Measurements from ENCODE around the gene BHLHE23.

BHLHE23 gene

GRCh38 chr20:62997417-62998035 lies 9.2 kb downstream of the BHLHE23 start:
- Mint-ChIP-seq H3K4me3 (no peak overlapping the region), H3K4me1 (peaks cover 11% of the 10 kb centered on the region), H3K9me3 (no peaks in the 10 kb centered on the region), H3K27ac (no peak overlapping the region), H3K36me3 (no peaks in the 10 kb centered on the region)
- ATAC-seq (no peak), DNase-seq (ENCODE audit: low spot score in 2 of 2) (no peak)

GRCh38 chr20:62996596-62996982 lies 10.2 kb downstream of the BHLHE23 start:
- H3K4me1 Mint-ChIP-seq: peaks cover 11% of the 10 kb centered on the region
- H3K9me3 Mint-ChIP-seq: no peaks in the 10 kb centered on the region
- H3K36me3 Mint-ChIP-seq: no peaks in the 10 kb centered on the region
- no peak overlapping the region for H3K4me3 Mint-ChIP-seq
- no peak for DNase-seq (ENCODE audit: low spot score in 2 of 2)
- no peak for ATAC-seq
- H3K27ac Mint-ChIP-seq: no peak overlapping the region

GRCh38 chr20:62995898-62996595 lies 10.7 kb downstream of the BHLHE23 start:
- peaks cover 11% of the 10 kb centered on the region for H3K4me1 Mint-ChIP-seq
- no peak overlapping the region for H3K4me3 Mint-ChIP-seq
- DNase-seq (ENCODE audit: low spot score in 2 of 2) (no peak), ATAC-seq (no peak)
- no peak overlapping the region for H3K27ac Mint-ChIP-seq
- no peaks in the 10 kb centered on the region for H3K9me3 Mint-ChIP-seq
- no peaks in the 10 kb centered on the region for H3K36me3 Mint-ChIP-seq

- no peak overlapping the region for H3K4me3 Mint-ChIP-seq
These were observed 11.3 kb downstream of the BHLHE23 start for GRCh38 chr20:62995481-62995880.

GRCh38 chr20:62994869-62995281 lies 11.9 kb downstream of the BHLHE23 start:
- Mint-ChIP-seq H3K4me3 (no peak overlapping the region), H3K27ac (no peak overlapping the region), H3K9me3 (no peaks in the 10 kb centered on the region), H3K4me1 (peaks cover 11% of the 10 kb centered on the region), H3K36me3 (no peaks in the 10 kb centered on the region)
- ATAC-seq (no peak), DNase-seq (ENCODE audit: low spot score in 2 of 2) (no peak)

More at GRCh38 chr20:62995481-62995880, 11.3 kb downstream of the BHLHE23 start:
- Mint-ChIP-seq H3K4me1 (peaks cover 11% of the 10 kb centered on the region), H3K36me3 (no peaks in the 10 kb centered on the region), H3K27ac (no peak overlapping the region), H3K9me3 (no peaks in the 10 kb centered on the region)
- ATAC-seq (no peak), DNase-seq (ENCODE audit: low spot score in 2 of 2) (no peak)

GRCh38 chr20:62993856-62994494 lies 12.8 kb downstream of the BHLHE23 start:
- H3K36me3 Mint-ChIP-seq: no peaks in the 10 kb centered on the region
- H3K9me3 Mint-ChIP-seq: no peaks in the 10 kb centered on the region
- ATAC-seq: no peak
- no peak overlapping the region for H3K27ac Mint-ChIP-seq
- H3K4me3 Mint-ChIP-seq: no peak overlapping the region
- DNase-seq (ENCODE audit: low spot score in 2 of 2): no peak
- H3K4me1 Mint-ChIP-seq: peaks cover 18% of the 10 kb centered on the region

GRCh38 chr20:62991863-62992262 lies 14.9 kb downstream of the BHLHE23 start:
- Mint-ChIP-seq H3K4me3 (no peak overlapping the region), H3K36me3 (peaks cover 2% of the 10 kb centered on the region), H3K4me1 (peaks cover 9% of the 10 kb centered on the region), H3K9me3 (no peaks in the 10 kb centered on the region), H3K27ac (no peak overlapping the region)
- ATAC-seq (no peak), DNase-seq (ENCODE audit: low spot score in 2 of 2) (no peak)

- Mint-ChIP-seq H3K27ac (no peak overlapping the region), H3K36me3 (peaks cover 7% of the 10 kb centered on the region), H3K4me1 (peaks cover 9% of the 10 kb centered on the region), H3K4me3 (no peak overlapping the region), H3K9me3 (no peaks in the 10 kb centered on the region)
- DNase-seq (ENCODE audit: low spot score in 2 of 2) (no peak), ATAC-seq (no peak)
These were observed 15.5 kb downstream of the BHLHE23 start for GRCh38 chr20:62991196-62991807.

- DNase-seq (ENCODE audit: low spot score in 2 of 2): no peak
- no peak for ATAC-seq
- H3K4me3 Mint-ChIP-seq: no peak overlapping the region
- H3K36me3 Mint-ChIP-seq: peaks cover 13% of the 10 kb centered on the region
- peaks cover 15% of the 10 kb centered on the region for H3K4me1 Mint-ChIP-seq
- no peak overlapping the region for H3K27ac Mint-ChIP-seq
- H3K9me3 Mint-ChIP-seq: no peaks in the 10 kb centered on the region
These were observed 16.4 kb downstream of the BHLHE23 start for GRCh38 chr20:62990306-62990825.

- DNase-seq (ENCODE audit: low spot score in 2 of 2): no peak
- peak; percentile 45 for ATAC-seq
- Mint-ChIP-seq H3K36me3 (peaks cover 13% of the 10 kb centered on the region), H3K4me3 (peak overlapping the region; percentile 55), H3K27ac (peak overlapping the region; percentile 45), H3K9me3 (no peaks in the 10 kb centered on the region), H3K4me1 (peaks cover 15% of the 10 kb centered on the region)
These were observed 17.6 kb downstream of the BHLHE23 start for GRCh38 chr20:62989201-62989601.

- DNase-seq (ENCODE audit: low spot score in 2 of 2): no peak
- Mint-ChIP-seq H3K4me3 (no peak overlapping the region), H3K9me3 (no peaks in the 10 kb centered on the region), H3K4me1 (peaks cover 21% of the 10 kb centered on the region), H3K27ac (no peak overlapping the region), H3K36me3 (peaks cover 13% of the 10 kb centered on the region)
- no peak for ATAC-seq
These were observed 19.6 kb downstream of the BHLHE23 start for GRCh38 chr20:62987114-62987513.

- no peak overlapping the region for H3K4me3 Mint-ChIP-seq
- peaks cover 13% of the 10 kb centered on the region for H3K36me3 Mint-ChIP-seq
- ATAC-seq: no peak
- no peaks in the 10 kb centered on the region for H3K9me3 Mint-ChIP-seq
- DNase-seq (ENCODE audit: low spot score in 2 of 2): no peak
- H3K27ac Mint-ChIP-seq: peak overlapping the region; percentile 80
- H3K4me1 Mint-ChIP-seq: peaks cover 29% of the 10 kb centered on the region
These were observed 20.4 kb downstream of the BHLHE23 start for GRCh38 chr20:62986257-62986800.

- H3K36me3 Mint-ChIP-seq: peaks cover 13% of the 10 kb centered on the region
- DNase-seq (ENCODE audit: low spot score in 2 of 2): no peak
These were observed 21.4 kb downstream of the BHLHE23 start for GRCh38 chr20:62985444-62985778.

GRCh38 chr20:62984666-62985443 lies 21.9 kb downstream of the BHLHE23 start:
- peaks cover 13% of the 10 kb centered on the region for H3K36me3 Mint-ChIP-seq
- DNase-seq (ENCODE audit: low spot score in 2 of 2) (no peak), ATAC-seq (no peak)
- H3K9me3 Mint-ChIP-seq: no peaks in the 10 kb centered on the region
- H3K4me1 Mint-ChIP-seq: peaks cover 35% of the 10 kb centered on the region
- no peak overlapping the region for H3K4me3 Mint-ChIP-seq
- no peak overlapping the region for H3K27ac Mint-ChIP-seq

More at GRCh38 chr20:62985444-62985778, 21.4 kb downstream of the BHLHE23 start:
- H3K27ac Mint-ChIP-seq: peak overlapping the region; percentile 80
- H3K4me1 Mint-ChIP-seq: peaks cover 35% of the 10 kb centered on the region
- H3K4me3 Mint-ChIP-seq: no peak overlapping the region
- ATAC-seq: no peak
- no peaks in the 10 kb centered on the region for H3K9me3 Mint-ChIP-seq

Data from stimulated activated effector memory CD8-positive, alpha-beta T cell treated with anti-CD3 and anti-CD28 coated beads, Interleukin-12 subunit alpha, Interleukin-12 subunit beta, amount 100 ng/mL, for 72 hours (primary cell).